K562 (cell line): ENCODE results near the gene DALRD3. TPM values are rescaled to one million over a fixed set of nuclear protein-coding genes. Genes with fewer than 3 reads are reported as not detected.

Experiments used
- CBX2 ChIP-seq: fragments of 200-600 bp; sonication (generic); IDR thresholded peaks from one replicate; pipeline ENCODE4 v1.6.1; 2012; ENCODE audit warnings: mild to moderate bottlenecking, low read length, inconsistent platforms; ENCODE audit not compliant: insufficient read depth, poor library complexity, severe bottlenecking
- NFIC ChIP-seq: fragments of 450-650 bp; IDR thresholded peaks from 2 replicates; pipeline ENCODE4 v1.6.1; 2017; ENCODE audit warnings: mild to moderate bottlenecking, inconsistent platforms
- NR2F6 ChIP-seq: fragments of 450-650 bp; formaldehyde crosslinking; IDR thresholded peaks from 2 replicates; pipeline ENCODE4 v1.4.0; 2020; ENCODE audit warnings: mild to moderate bottlenecking
- PCBP1 ChIP-seq: fragments of 200-400 bp; formaldehyde crosslinking; IDR thresholded peaks from 2 replicates; pipeline ENCODE4 v1.6.1; 2018; ENCODE audit warnings: mild to moderate bottlenecking, low read depth, low read length; ENCODE audit not compliant: poor library complexity, severe bottlenecking
- POLR2AphosphoS2 ChIP-seq: IDR thresholded peaks from 2 replicates; pipeline ENCODE4 v1.6.1; 2012; ENCODE audit warnings: low read length, improper control_type of control experiment
- SIRT6 ChIP-seq: IDR thresholded peaks from one replicate; pipeline ENCODE4 v1.6.1; 2012; ENCODE audit warnings: low read depth, mild to moderate bottlenecking, control low read depth, inconsistent platforms, low read length, moderate library complexity
- SLC30A9 ChIP-seq: fragments of 250-450 bp; sonication (Bioruptor Pico); IDR thresholded peaks from 2 replicates; pipeline ENCODE4 v1.8.0; 2022; ENCODE audit warnings: mild to moderate bottlenecking, moderate library complexity
- SMARCE1 ChIP-seq: fragments of 450-650 bp; IDR thresholded peaks from 2 replicates; pipeline ENCODE4 v1.7.1; 2016; ENCODE audit warnings: mild to moderate bottlenecking
- XRCC3 ChIP-seq: fragments of 450-650 bp; IDR thresholded peaks from 2 replicates; pipeline ENCODE4 v1.6.1; 2017; ENCODE audit warnings: mild to moderate bottlenecking, moderate library complexity
- ZBTB43 ChIP-seq: sonication (generic); formaldehyde crosslinking; IDR thresholded peaks from 2 replicates; pipeline ENCODE4 v1.8.0; 2023; ENCODE audit warnings: mild to moderate bottlenecking, missing genetic modification reagents
- ZNF121 ChIP-seq: sonication (generic); formaldehyde crosslinking; conservative IDR thresholded peaks from 2 replicates; pipeline ENCODE4 v1.8.0; 2022; ENCODE audit warnings: missing genetic modification reagents
- ZNF174 ChIP-seq: fragments of 250-450 bp; sonication (Bioruptor Pico); IDR thresholded peaks from 2 replicates; pipeline ENCODE4 v1.4.0; 2020; ENCODE audit warnings: mild to moderate bottlenecking
- ZNF512 ChIP-seq: IDR thresholded peaks from 2 replicates; pipeline ENCODE4 v1.6.1; 2016; ENCODE audit warnings: missing genetic modification characterization, missing compliant biosample characterization
- polyA plus RNA-seq, 8 experiments: library from polyadenylated mRNA; depleted of rRNA in 4 of 8; stranded (reverse) in 5 of 8; unstranded in 3 of 8; fragments of >200 nt; fragmentation: Nextera tagmentation in 2 of 8; fragmentation: Illumina TruSeq in 1 of 8; extraction: Ambion mirVana in 2 of 8; extraction: Trizol in 1 of 8; gene quantifications; 2 replicates each; pipeline versions ENCODE4 v1.2.1 to v1.2.3, GENCODE V29; 2011 to 2014; ENCODE audit warnings: inconsistent platforms in 1 of 8, missing spikeins in 1 of 8
- total RNA-seq, 7 experiments: library from RNA; depleted of rRNA in 6 of 7; stranded (reverse); fragments of >200 nt in 6 of 7; fragmentation: Illumina TruSeq in 2 of 7; extraction: Trizol in 2 of 7; gene quantifications; 2 replicates each; pipeline versions ENCODE4 v1.2.1 to v1.2.3, GENCODE V29; 2011 to 2021; ENCODE audit warnings: low replicate concordance in 1 of 7
- TF ChIP-seq, protein P1 (sequence below), 2 experiments: fragments of 450-650 bp; IDR thresholded peaks; 2 replicates each; pipeline ENCODE4 v1.6.1; 2018; ENCODE audit warnings: mild to moderate bottlenecking in 2 of 2, low read depth in 1 of 2; ENCODE audit not compliant: partially characterized antibody in 2 of 2
- TF ChIP-seq, protein P2 (sequence below): fragments of 250-450 bp; sonication (Bioruptor Pico); IDR thresholded peaks from 2 replicates; pipeline ENCODE4 v1.9.0; 2021; ENCODE audit warnings: mild to moderate bottlenecking, inconsistent platforms
- TF ChIP-seq, protein P3 (sequence below): sonication (generic); formaldehyde crosslinking; IDR thresholded peaks from 2 replicates; pipeline ENCODE4 v1.8.0; 2022; ENCODE audit warnings: missing genetic modification reagents, mild to moderate bottlenecking, moderate library complexity, borderline replicate concordance

The DALRD3 gene
- total and polyA plus RNA-seq, 9 of the 15 experiments (the other 6 are each of a cell fraction or from before 2014, with no cell fraction given): 6.6 to 31.3 (median 14.4) TPM

GRCh38 chr3:49028673-49029562, 10.5 kb upstream of the DALRD3 start, which contains the start of gene IMPDH2 (continued):
- TF ChIP-seq, protein P1, sequence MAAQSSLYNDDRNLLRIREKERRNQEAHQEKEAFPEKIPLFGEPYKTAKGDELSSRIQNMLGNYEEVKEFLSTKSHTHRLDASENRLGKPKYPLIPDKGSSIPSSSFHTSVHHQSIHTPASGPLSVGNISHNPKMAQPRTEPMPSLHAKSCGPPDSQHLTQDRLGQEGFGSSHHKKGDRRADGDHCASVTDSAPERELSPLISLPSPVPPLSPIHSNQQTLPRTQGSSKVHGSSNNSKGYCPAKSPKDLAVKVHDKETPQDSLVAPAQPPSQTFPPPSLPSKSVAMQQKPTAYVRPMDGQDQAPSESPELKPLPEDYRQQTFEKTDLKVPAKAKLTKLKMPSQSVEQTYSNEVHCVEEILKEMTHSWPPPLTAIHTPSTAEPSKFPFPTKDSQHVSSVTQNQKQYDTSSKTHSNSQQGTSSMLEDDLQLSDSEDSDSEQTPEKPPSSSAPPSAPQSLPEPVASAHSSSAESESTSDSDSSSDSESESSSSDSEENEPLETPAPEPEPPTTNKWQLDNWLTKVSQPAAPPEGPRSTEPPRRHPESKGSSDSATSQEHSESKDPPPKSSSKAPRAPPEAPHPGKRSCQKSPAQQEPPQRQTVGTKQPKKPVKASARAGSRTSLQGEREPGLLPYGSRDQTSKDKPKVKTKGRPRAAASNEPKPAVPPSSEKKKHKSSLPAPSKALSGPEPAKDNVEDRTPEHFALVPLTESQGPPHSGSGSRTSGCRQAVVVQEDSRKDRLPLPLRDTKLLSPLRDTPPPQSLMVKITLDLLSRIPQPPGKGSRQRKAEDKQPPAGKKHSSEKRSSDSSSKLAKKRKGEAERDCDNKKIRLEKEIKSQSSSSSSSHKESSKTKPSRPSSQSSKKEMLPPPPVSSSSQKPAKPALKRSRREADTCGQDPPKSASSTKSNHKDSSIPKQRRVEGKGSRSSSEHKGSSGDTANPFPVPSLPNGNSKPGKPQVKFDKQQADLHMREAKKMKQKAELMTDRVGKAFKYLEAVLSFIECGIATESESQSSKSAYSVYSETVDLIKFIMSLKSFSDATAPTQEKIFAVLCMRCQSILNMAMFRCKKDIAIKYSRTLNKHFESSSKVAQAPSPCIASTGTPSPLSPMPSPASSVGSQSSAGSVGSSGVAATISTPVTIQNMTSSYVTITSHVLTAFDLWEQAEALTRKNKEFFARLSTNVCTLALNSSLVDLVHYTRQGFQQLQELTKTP (IDR thresholded peaks at IDR 0.05; ENCODE audit: low read depth in 1 of 2, partially characterized antibody in 2 of 2): no peak
- no peak for TF ChIP-seq PCBP1
- TF ChIP-seq SLC30A9 (CRISPR knock-in tag): no peak
- no peak for TF ChIP-seq CBX2
- TF ChIP-seq, protein P2, sequence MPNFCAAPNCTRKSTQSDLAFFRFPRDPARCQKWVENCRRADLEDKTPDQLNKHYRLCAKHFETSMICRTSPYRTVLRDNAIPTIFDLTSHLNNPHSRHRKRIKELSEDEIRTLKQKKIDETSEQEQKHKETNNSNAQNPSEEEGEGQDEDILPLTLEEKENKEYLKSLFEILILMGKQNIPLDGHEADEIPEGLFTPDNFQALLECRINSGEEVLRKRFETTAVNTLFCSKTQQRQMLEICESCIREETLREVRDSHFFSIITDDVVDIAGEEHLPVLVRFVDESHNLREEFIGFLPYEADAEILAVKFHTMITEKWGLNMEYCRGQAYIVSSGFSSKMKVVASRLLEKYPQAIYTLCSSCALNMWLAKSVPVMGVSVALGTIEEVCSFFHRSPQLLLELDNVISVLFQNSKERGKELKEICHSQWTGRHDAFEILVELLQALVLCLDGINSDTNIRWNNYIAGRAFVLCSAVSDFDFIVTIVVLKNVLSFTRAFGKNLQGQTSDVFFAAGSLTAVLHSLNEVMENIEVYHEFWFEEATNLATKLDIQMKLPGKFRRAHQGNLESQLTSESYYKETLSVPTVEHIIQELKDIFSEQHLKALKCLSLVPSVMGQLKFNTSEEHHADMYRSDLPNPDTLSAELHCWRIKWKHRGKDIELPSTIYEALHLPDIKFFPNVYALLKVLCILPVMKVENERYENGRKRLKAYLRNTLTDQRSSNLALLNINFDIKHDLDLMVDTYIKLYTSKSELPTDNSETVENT (CRISPR knock-in tag): peak; percentile 65; the same call in 1 of the 2 replicates
- TF ChIP-seq NR2F6 (CRISPR knock-in tag): no peak
- TF ChIP-seq ZNF174 (CRISPR knock-in tag): no peak
- TF ChIP-seq ZBTB43 (CRISPR knock-in tag): no peak
- no peak for TF ChIP-seq ZNF121
- TF ChIP-seq, protein P3, sequence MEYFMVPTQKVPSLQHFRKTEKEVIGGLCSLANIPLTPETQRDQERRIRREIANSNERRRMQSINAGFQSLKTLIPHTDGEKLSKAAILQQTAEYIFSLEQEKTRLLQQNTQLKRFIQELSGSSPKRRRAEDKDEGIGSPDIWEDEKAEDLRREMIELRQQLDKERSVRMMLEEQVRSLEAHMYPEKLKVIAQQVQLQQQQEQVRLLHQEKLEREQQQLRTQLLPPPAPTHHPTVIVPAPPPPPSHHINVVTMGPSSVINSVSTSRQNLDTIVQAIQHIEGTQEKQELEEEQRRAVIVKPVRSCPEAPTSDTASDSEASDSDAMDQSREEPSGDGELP (CRISPR knock-in tag): peak; percentile 83
- peak; percentile 63 for TF ChIP-seq NFIC
- no peak for TF ChIP-seq SIRT6
- TF ChIP-seq XRCC3: no peak
- no peak for TF ChIP-seq SMARCE1
- no peak for TF ChIP-seq ZNF512 (tag)
- TF ChIP-seq POLR2AphosphoS2: peak; percentile 99
